8988T (cell line): ENCODE results near the gene HIC1.
A peak's percentile ranks its signal among the peaks of the same experiment; 100 is the strongest.
"Not testable (repeated sequence)": the region's sequence is repeated elsewhere in the genome, so short reads cannot be mapped to it uniquely, and the experiment has no call there.

Source experiments
- DNase-seq: peaks from one replicate; pipeline ENCODE4 v3.0.0; 2011

The HIC1 gene, protein sequence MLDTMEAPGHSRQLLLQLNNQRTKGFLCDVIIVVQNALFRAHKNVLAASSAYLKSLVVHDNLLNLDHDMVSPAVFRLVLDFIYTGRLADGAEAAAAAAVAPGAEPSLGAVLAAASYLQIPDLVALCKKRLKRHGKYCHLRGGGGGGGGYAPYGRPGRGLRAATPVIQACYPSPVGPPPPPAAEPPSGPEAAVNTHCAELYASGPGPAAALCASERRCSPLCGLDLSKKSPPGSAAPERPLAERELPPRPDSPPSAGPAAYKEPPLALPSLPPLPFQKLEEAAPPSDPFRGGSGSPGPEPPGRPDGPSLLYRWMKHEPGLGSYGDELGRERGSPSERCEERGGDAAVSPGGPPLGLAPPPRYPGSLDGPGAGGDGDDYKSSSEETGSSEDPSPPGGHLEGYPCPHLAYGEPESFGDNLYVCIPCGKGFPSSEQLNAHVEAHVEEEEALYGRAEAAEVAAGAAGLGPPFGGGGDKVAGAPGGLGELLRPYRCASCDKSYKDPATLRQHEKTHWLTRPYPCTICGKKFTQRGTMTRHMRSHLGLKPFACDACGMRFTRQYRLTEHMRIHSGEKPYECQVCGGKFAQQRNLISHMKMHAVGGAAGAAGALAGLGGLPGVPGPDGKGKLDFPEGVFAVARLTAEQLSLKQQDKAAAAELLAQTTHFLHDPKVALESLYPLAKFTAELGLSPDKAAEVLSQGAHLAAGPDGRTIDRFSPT

DNA sequence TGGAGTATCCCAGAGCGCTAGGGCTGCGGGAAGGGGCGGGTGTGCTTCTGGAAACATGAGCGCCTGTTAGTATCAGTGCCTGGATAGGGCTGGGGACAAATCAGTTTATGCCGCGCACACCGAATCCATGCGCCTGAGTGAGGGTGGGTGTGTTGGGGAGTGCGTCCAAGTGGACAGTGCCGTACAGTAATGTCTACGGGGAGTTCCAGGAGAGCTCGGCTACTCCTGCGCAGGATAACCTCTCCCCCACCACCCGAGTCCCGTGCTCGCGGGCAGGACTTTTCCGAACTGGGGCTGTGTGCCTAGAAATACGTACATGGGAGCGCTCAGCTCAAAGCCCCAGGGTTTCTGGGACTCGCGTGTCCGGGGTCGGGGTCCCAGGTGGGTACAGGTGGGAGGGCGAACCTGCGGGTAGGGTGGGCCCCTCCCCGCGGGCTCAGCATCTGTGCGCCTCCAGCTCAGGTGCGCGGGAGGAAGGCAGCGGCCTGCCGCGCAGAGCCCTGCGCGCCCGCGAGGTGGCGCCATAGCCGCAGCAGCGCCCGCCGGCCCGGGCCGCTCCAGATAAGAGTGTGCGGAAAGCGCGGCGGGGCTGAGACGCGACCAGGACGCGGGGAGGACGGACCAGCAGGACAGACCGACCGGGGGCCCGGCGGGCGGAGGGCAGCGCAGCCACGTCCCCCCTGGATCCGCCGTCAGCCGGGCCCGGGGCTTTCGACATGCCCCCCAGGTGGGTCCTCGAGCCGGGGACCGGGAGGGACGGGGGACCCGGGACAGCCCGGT, at the start of gene HIC1:
Gene HIC1 (plus strand): TSS at position 592 of the 780 bp plus-strand sequence. CDS start 1,588 bp downstream, outside the sequence.
- peak; percentile 98 for DNase-seq

DNA sequence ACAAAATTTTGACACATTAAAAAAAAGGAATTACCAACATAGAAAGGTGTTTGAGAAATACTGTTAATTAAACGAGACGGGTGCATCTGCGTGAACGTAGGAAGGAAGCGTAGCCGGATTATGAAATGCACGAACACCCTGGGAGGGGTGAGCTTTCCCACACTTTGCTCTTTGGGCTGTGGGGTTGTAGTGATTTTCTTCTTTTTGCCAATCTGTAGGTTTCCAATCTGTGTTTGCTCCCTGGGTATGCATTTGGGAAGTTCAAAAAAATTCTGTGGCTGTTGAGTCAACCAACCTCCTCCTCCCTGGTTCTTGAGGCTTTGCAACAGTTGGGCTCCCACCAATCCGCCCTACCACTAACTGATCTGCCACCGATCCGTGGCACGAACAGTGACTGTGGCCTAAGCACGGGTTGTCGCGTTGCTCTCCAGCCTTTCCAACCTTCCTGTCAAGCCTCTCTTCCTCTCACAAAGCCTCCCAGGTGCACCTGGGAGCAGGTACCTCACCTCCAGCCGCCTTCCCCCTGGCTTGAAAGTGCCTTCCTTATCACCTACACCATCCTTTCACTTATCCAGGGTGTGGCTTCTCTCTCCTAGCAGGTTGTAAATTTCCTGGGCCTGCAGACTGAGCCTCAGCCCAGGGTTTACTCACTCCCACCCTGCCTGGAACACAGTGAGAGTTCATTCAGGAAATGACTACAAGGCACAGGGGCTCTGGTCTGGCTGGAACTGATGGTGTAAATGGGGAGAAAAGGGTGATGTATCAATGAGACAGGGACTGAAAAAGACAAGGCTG, 46.4 kb upstream of the HIC1 start:
- no peak for DNase-seq

DNA sequence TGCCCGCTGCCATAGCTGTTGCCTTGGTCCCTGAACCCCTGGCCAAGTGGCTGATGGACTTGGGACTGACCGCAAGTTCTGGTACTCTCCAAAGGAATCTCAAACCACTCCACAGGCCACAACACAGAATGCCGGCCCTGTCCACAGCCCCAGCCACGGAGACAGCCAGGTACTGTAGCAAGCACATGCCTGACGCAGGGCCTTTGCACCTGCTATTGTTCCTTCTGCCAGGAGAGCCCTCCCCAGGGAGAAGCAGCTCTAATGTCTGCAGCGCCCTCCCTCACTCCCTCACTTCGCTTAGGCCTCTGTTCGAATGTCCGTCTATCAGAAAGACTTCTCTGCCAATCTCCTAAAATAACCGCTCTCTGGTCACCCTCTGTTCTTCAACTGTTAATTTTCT, 45.2 kb upstream of the HIC1 start:
- no peak for DNase-seq

DNA sequence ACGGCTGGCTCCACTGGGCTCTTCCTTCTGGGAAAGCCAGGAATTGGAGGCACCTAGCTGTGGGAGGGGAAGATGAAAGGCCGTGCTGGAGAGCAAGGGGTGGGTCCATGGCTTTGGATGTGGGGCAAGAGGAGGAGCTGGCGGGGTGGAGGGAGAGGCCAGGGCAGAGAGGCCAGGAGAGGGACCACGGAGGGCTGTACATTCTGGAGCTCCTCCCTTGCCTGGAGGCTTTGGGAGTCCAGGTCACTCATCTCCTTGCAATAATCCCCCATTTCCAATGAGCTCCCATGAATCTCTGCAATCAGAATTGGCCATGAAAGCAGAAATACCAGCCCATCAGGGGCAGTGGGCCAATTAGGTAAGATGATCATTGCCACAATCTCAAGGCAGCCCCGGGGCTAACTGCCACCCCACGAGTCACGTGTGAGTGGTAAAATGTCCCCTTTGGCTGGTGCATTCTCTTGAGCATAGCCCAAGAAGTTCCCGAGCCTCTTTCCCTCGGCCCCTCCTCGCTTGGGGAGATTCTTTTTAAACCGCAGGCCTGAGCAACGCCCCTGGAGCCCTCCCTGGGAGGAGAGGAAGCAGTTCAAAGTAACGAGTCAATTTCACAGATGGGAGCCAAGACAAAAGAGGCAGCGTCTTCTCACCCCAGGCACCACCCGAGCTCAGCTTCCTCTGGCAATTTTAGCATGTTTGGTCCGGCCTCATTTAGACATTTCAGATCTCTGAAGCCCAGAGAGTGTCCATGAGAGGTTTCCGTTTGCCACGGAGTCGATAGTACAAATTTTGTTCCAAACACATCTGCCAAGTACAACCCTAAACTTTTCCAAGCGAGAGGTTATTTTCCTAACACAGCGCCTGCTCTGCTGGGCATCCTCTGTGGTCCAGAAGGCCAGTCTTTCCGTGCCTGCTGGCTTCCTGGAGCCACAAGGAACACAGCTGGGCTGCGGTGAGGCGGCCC, 43.2 kb upstream of the HIC1 start:
- no peak for DNase-seq

DNA sequence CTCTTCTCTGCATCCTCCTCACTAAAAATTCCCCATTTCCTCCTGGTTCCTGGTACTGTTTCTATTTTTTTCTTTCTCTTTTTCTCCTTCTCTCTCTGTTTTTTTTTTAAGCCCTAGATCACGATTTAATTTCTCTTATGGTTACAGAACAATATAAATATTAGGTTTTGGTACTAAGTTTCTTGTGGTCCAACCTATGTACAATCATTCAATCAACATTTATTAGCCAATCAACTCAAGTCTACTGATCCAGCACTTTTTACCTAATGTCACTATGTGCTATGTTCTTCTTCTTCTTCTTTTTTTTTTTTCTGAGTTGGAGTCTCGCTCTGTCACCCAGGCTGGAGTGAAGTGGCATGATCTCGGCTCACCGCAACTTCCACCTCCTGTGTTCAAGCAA, 42.4 kb upstream of the HIC1 start:
- DNase-seq = no peak

DNA sequence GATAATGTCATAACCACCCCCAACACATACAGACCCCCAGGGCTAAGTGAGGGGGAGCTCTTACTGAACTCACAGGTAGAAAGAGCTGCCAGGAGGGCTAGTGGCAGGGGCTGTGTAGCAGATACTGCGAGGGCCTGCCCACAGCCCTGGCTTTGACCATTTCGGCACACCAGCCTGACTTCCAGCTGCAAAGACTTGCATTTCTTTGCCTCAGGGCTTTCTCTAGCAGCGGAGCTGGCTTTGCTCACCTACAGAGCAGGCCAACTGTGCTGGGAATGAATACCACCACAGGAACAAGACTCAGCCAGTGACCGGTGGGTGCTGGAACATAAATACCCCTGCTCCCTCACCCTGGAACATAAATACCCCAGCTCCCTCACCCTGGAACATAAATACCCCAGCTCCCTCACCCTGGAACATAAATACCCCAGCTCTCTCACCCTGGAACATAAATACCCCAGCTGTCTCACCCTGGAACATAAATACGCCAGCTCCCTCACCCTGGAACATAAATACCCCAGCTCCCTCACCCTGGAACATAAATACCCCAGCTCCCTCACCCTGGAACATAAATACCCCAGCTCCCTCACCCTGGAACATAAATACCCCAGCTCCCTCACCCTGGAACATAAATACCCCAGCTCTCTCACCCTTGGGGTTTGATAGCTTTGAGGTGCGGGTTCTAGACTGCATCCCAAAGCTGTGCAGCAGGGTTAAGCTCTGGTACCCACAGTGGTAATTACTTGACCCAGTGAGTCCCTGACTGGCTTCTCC, 41.5 kb upstream of the HIC1 start:
- not testable (repeated sequence) for DNase-seq

DNA sequence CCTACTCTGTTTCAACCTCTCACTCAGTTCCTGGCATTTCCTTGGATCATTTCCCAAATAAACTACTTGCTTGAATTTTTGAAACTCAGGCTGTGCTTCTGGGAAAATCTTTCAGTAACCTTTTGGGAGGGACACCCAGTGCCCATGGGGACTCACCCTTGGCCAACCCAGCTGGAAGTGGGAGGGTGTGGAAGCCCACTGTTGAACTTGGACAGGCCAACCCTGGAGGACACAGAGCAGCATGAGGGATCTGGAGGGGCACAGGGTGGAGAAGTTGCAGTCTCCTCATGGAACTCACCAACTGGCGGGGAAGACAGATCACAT, 40.9 kb upstream of the HIC1 start:
- DNase-seq = no peak

DNA sequence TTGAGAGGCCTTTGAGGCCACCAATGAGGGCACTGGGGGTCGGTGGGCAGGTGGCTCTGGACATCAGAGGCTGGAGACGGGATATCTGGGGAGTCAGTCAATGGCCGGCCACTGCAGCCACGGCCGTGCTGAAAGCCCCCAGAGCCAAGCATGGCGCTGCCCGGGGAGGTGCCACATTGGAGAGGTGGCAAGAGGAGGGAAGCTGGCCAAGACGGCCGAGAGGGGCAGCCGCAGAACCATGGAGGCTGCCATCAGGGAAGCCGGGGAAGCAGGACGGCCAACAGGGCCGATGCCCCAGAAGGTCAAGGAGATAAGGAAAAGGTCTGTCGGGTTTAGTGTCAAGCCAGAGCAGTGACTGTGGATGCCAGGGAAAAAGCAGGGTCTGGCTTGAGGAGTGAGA, 39.6 kb upstream of the HIC1 start:
- no peak for DNase-seq

DNA sequence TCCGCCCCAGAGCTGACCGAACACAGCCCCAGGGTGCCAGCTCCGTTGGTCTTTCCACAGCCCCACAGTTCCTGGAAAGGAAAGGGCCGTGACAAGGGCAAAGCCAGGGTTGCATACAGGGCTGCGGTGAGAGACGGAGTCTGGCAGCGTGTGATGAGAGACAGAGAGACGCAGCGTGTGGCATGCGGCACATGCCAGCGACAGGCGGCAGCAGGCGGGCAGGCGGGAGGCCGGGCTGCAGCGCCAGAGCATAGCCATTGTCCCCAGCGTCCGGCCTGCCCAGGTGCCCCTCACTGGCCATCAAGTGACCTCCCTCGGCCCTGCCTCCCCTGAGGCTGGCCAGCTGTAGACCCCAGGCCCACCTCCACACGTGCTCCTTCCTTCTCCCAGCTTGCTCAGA, 38.4 kb upstream of the HIC1 start:
- no peak for DNase-seq

DNA sequence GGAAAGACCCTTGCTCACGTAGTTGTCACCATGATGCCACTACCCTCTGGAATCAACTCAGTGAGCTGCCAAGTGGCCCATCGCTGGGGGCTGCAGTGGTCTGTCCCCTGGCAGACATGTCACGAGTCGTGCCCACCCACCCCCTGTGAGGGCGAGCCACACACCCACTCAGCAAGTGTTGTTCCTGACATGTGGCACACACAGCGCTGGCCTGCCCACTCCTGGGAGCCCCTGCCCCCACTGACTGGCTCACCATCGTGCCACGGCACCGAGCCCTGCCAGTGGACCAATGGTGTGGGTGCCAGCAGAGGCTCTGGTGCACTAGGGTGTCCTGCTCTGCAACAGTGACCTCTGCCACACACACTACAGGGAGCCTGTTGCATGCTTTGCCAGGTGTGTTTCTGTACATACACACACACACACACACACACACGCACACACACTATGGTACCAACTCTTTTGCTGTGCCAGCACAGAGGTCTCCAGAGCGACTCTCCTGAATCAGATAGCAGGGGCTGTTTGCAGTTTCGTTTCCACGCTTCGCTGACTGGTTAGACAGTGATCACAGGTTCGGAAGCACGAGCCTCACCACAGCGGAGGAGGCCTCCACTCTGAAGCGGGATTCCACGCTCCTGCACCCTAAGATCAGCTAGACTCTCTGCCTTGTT, 37.5 kb upstream of the HIC1 start:
- DNase-seq = no peak

DNA sequence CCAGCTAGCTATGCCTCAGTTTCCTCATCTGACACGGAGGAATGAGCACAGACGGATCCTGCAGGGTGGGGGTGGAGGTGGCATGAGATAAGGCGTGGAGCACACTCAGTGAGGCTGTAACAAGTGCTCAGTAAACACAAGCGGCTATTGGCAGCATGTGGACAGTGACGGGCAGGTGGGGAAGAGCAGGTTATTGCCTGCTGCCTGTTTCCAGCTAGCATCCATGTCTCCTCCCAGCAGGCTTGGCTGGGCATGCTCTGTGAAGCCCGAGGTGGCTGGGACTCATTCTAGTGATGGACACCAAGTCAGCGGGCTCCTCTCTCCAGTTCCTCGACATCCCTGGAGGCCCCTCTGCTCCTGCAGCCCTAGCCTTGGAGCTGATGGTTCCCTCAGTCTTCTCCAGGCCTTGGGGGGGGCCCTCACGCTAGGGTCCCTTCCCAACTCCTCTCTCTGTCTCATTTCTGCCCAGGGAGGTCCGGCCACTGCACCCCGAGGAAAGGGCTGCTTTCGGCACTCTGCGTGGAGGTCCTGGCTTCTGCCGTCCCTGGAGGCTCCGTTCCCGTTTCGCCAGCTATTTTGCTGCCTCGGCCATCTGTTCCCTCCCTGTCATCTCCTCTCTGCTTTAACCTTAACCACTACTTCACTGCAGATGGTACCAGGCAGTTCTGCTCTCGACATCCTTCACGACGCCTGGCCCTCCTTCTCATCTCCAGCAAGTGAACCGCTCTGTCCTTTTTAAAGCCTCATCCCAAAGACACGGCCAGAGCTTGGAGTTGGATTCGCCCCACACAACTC, 36.0 kb upstream of the HIC1 start:
- no peak for DNase-seq

DNA sequence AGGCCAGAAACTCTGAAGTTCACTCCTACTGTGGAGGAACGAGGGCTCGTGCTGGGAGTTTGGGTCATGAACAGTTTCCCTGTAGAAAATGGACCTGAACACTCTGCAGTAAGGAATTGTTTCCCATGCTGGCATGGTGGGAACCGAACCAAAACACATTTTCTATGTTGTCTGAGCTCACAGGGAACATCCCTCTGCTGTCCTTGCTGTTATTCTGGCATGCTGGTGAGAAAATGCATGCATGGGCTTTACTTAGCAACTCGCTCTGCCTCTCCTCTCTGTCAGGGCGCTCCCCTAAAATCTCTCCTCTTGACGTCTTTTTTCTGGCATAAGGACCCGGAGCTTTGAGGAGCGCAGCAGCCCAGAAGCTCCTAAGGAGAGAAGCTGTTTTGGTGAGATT, 35.2 kb upstream of the HIC1 start:
- DNase-seq = no peak

DNA sequence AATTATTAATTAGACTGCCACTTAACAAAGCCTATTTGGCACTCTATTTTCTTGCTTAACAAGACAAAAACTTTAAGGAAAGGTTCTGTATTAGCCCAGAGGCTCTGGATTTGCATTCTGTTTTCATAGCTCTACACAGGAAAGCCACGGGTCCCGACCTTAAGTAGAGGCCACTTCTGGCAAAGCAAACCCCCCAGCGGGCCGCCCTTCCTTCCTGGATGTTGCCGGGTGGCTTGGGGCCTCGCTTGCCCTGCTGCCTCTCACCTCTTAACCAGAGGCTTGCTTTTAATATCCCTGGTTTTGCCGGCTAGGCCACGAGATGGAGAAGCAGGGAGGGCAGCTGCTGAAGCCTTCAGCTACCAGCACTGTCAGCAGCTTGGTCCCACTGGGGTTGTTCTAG, 34.2 kb upstream of the HIC1 start:
- DNase-seq = no peak

DNA sequence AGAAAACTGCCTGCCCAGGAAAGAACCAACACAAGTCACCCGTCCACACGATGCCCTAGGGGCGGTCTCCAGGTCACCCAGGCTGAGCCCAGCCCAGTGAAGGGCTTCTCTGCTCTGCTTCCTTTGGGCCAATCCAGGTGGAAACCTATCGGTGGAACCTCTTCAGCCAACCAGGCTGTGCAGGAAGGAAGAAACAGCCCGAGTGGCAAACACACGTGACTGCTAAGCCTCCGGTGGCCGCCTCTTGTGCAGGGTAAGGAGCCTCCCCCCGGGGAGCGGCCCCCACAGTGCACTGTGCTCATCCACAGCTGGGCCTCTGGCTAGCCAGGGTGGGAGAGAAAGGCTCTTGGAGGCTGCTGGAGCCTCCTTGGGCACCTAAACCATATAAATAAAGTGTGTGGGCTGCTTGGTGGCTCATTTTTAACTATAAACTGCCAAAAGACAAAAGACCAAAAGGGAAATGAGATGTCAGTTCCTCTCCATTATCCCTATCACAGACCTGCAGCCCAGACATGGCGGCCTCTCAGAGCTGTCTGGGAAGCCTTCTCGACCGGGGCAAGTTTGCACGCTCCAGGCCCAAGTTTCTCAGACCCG, 32.2 kb upstream of the HIC1 start:
- DNase-seq = no peak

DNA sequence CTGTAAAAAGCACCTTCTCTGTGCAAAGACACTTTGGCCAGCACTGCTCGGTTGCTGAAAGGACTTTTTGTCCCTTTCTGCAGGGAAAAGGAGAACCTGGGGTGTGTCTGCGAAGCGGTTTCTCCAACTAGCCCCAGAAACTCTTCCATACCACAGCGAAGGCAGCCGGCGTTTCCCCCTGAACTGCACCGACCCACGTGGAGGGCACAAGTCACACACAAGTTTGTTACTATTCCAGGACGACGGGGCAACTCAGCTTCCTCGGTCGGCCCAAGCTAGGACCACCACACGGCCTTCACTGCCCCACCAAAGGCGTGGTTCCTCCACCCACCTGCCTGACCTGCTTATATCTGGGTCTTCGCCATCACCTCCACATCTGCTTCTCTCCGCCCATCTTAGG, 31.6 kb upstream of the HIC1 start:
- no peak for DNase-seq

DNA sequence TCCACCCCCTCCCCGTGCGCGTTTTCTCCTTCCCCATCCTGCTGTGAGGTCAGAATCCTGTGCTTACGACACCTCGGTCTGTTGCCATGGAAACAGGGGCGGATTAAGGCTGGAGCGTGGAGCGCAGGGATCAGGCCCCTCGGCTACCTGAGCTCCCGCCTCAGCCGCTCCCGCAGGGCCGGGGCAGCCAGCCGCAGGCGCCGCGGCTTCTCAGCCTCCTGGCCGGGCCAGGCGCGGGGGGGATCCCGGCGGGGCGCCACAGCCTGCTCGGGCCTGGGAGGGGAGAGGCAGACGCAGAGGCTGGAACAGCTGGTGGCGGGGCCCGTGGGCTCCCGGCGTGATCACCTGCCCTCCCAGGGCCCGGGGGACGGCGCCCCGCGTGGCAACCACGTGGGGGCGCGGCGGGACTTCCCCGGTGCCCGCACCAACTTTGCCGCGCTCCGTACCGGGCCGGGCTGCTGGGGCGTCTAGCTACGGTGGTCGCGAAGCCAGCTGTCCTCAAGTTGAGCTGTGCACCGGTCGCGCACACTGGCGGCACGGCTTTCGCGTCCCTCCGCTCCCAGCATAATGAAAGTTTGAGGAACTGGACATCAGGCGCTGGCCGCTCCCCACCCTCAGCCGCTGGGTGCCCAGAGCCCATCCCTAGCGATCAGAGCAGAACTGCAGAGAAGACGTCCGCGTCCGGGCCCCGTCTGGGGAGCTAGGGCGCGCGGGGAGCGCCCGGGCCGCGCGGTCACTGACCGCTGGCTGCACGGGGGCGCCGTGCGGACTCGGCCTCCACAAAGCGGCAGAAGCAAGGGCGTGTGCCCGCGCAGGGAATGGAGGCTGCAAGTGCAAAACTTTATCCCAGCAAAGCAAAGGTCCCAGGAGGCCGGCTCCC, 31.0 kb upstream of the HIC1 start:
- DNase-seq = no peak

DNA sequence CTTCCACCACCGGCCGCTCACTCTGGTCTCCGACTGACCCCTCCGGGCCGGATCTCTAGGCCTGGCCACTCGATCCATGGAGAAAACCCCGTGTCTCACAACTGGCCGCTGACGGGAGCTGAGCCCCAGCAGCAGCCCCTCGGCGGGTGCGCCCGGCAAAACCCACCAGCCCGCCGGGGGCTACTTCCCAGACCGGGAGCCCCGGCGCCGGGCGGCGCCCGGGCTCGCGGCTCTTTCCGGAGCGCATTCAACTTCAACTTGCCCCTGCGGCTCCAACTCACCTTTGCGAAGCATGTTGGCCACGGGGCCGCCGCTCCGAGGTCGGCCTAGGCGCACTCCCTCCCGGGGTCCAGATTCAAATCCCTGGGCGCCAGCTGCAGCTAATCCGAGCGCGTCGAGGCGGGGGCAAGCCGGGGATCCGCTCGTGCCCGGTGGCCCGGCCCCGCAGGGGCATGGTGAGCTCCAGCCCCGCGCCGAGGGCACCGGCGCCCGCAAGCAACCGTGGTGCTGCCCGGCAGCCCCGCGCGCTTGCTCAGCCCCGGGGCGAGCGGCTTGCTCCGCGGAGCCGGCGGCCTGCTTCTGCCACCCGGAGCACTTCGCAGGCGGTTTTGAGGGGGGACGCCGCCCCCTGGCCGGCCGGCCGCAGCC, 30.2 kb upstream of the HIC1 start:
- peak; percentile 57 for DNase-seq

DNA sequence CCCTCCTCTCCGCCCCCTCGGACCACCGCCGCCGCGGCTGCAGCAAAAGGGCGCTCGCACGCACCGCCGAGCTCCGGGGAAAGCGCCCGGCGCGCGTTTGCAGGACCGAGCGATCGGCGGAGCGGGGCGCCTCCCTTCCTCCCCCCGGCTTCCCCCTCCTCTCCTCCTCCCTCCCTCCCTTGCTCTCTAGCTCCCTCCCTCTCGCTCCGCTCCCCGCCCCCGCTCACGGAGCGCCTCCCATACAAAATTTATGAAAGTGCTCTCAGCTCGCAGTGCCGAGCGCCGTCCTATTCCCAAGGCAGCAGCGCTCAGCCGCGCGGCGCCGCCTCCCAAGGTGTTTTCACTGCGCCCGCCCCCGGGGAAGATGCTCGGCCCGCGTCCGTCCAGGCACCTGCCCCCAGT, 29.7 kb upstream of the HIC1 start, which contains the start of gene RTN4RL1:
Gene RTN4RL1 (minus strand): TSS at position 115 of the 402 bp plus-strand sequence. CDS start 469 bp downstream, outside the sequence.
- DNase-seq = peak; percentile 77
